HCT116 (cell line): ENCODE data around the gene INPP5J. TPM values are rescaled to one million over a fixed set of nuclear protein-coding genes. Genes with fewer than 3 reads are reported as not detected.

Experiments used
- ATAC-seq: fragments of 200-7000 bp; cut with Tn5 transposase; 2 replicates; pipeline ENCODE4 v1.9.1; 2020; ENCODE audit warnings: mild to moderate bottlenecking, moderate library complexity
- BruUV-seq: library from RNA; stranded (reverse); fragments of 400-500 nt; replicated peaks from 2 replicates; lab custom pipeline; 2021; lab: Mats Ljungman, UMichigan
- CTCF ChIA-PET: fragments of 300-600 bp; sonication (Branson Sonifier 250); formaldehyde crosslinking; loops from one replicate; lab custom pipeline; 2021; ENCODE audit warnings: antibody characterized with exemption; lab: Charles Lee
- POLR2A ChIA-PET: fragments of 300-600, 350-600 bp; sonication (Branson Sonifier 250); formaldehyde crosslinking; loops from one replicate; lab custom pipeline; 2021; ENCODE audit warnings: antibody characterized with exemption; lab: Charles Lee
- RAD21 ChIA-PET, 2 experiments: fragments of 300-600 bp; sonication (Branson Sonifier 250); formaldehyde crosslinking; loops; one replicate each; lab custom pipeline; 2023; ENCODE audit warnings: low total read pairs in 2 of 2; ENCODE audit not compliant: uncharacterized antibody in 2 of 2, unreplicated experiment in 2 of 2, low non-redundant PET in 1 of 2; lab: Charles Lee
- DNase-seq: peaks from one replicate; pipeline ENCODE4 v3.0.0-alpha.2; 2010; ENCODE audit warnings: low read depth, low spot score
- H2AFZ ChIP-seq: fragments of 200-600 bp; shearing (Covaris generic), sonication (generic); 2 replicates; pipeline ENCODE4 v1.6.1; 2017; ENCODE audit warnings: low read depth, mixed run types, mixed read lengths, antibody characterized with exemption, low read length; ENCODE audit not compliant: poor library complexity, severe bottlenecking
- H3K27ac ChIP-seq: 2 replicates; pipeline ENCODE4 v1.5.1; 2012; ENCODE audit warnings: low read depth, low read length
- H3K27me3 ChIP-seq: fragments of 200-600 bp; sonication (generic); 2 replicates; pipeline ENCODE4 v1.6.1; 2016; ENCODE audit warnings: mixed run types, low read length, mixed read lengths; ENCODE audit not compliant: insufficient read depth
- H3K36me3 ChIP-seq, 2 experiments: fragments of 200-500 bp in 1 of 2; fragments of 200-600 bp in 1 of 2; sonication (Bioruptor generic) in 1 of 2; sonication (generic) in 1 of 2; 2 replicates each; pipeline versions ENCODE4 v1.5.1 to v1.6.1; 2014 to 2016; ENCODE audit warnings: low read length in 2 of 2, inconsistent platforms in 1 of 2, mixed read lengths in 1 of 2, mixed run types in 1 of 2; ENCODE audit not compliant: insufficient read depth in 2 of 2, control insufficient read depth in 1 of 2
- H3K4me1 ChIP-seq, 2 experiments: fragments of 200-600 bp in 1 of 2; sonication (generic) in 1 of 2; 2 replicates each; pipeline versions ENCODE4 v1.5.1 to v1.6.1; 2012 to 2017; ENCODE audit warnings: low read length in 2 of 2, inconsistent platforms in 1 of 2, mild to moderate bottlenecking in 1 of 2, mixed read lengths in 1 of 2, mixed run types in 1 of 2, moderate library complexity in 1 of 2; ENCODE audit not compliant: insufficient read depth in 2 of 2, control insufficient read depth in 1 of 2
- H3K4me2 ChIP-seq: fragments of 200-600 bp; sonication (generic); 2 replicates; pipeline ENCODE4 v1.6.1; 2017; ENCODE audit warnings: mixed run types, low read length, mixed read lengths
- H3K4me3 ChIP-seq, 2 experiments: fragments of 200-600 bp in 1 of 2; sonication (generic) in 1 of 2; replicated peaks in 1 of 2; 2 replicates each; pipeline ENCODE4 v1.5.1; 2011 to 2016; ENCODE audit warnings: low read length in 2 of 2, control low read depth in 1 of 2, low read depth in 1 of 2, mild to moderate bottlenecking in 1 of 2, mixed read lengths in 1 of 2, mixed run types in 1 of 2
- H3K79me2 ChIP-seq: fragments of 200-600 bp; sonication (generic); 2 replicates; pipeline ENCODE4 v1.6.1; 2017; ENCODE audit warnings: mild to moderate bottlenecking, mixed run types, low read length, moderate library complexity, mixed read lengths; ENCODE audit not compliant: insufficient read depth
- H3K9ac ChIP-seq: fragments of 200-600 bp; sonication (generic); 2 replicates; pipeline ENCODE4 v1.6.1; 2016; ENCODE audit warnings: low read length, mixed read lengths
- H3K9me2 ChIP-seq: fragments of 200-600 bp; sonication (generic), shearing (Covaris generic); 2 replicates; pipeline ENCODE4 v1.6.1; 2017; ENCODE audit warnings: mixed run types, mild to moderate bottlenecking, moderate library complexity; ENCODE audit not compliant: insufficient read depth
- H3K9me3 ChIP-seq, 2 experiments: fragments of 200-500 bp in 1 of 2; fragments of 200-600 bp in 1 of 2; sonication (Bioruptor generic) in 1 of 2; sonication (generic) in 1 of 2; 2 replicates each; pipeline ENCODE4 v1.6.1; 2014 to 2017; ENCODE audit warnings: low read length in 2 of 2, mixed read lengths in 2 of 2, inconsistent platforms in 1 of 2, low read depth in 1 of 2, mild to moderate bottlenecking in 1 of 2, mixed run types in 1 of 2, moderate library complexity in 1 of 2; ENCODE audit not compliant: control insufficient read depth in 1 of 2, insufficient read depth in 1 of 2
- H4K20me1 ChIP-seq: fragments of 200-600 bp; sonication (generic), shearing (Covaris generic); 2 replicates; pipeline ENCODE4 v1.6.1; 2017; ENCODE audit warnings: mixed run types, mild to moderate bottlenecking, moderate library complexity; ENCODE audit not compliant: insufficient read depth
- CBX3 ChIP-seq: IDR thresholded peaks from 2 replicates; pipeline ENCODE4 v1.6.1; 2012; ENCODE audit warnings: low read depth
- ELF1 ChIP-seq: IDR thresholded peaks from 2 replicates; pipeline ENCODE4 v1.6.1; 2012; ENCODE audit warnings: low read depth, borderline replicate concordance
- EZH2 ChIP-seq: fragments of 200-600 bp; sonication (generic); IDR thresholded peaks from 2 replicates; pipeline ENCODE4 v1.6.1; 2017; ENCODE audit warnings: antibody characterized with exemption, mixed run types
- FOSL1 ChIP-seq: IDR thresholded peaks from 2 replicates; pipeline ENCODE4 v1.6.1; 2012; ENCODE audit warnings: low read depth
- JUND ChIP-seq: IDR thresholded peaks from 2 replicates; pipeline ENCODE4 v1.6.1; 2012
- POLR2A ChIP-seq: IDR thresholded peaks from 2 replicates; pipeline ENCODE4 v1.7.0; 2011; ENCODE audit warnings: borderline replicate concordance; ENCODE audit not compliant: insufficient read depth, insufficient read length; ENCODE audit errors: extremely low read depth
- POLR2AphosphoS5 ChIP-seq: IDR thresholded peaks from 2 replicates; pipeline ENCODE4 v1.6.1; 2011; ENCODE audit warnings: mild to moderate bottlenecking, low read depth, low read length, moderate library complexity
- SIN3A ChIP-seq: IDR thresholded peaks from 2 replicates; pipeline ENCODE4 v1.6.1; 2012; ENCODE audit warnings: low read depth
- TCF7L2 ChIP-seq: IDR thresholded peaks from 2 replicates; pipeline ENCODE4 v1.7.0; 2011; ENCODE audit warnings: borderline replicate concordance, inconsistent platforms; ENCODE audit not compliant: insufficient read depth, insufficient read length; ENCODE audit errors: extremely low read depth
- YY1 ChIP-seq: IDR thresholded peaks from 2 replicates; pipeline ENCODE4 v1.6.1; 2011; ENCODE audit warnings: low read length, low read depth, moderate library complexity, mild to moderate bottlenecking; ENCODE audit not compliant: insufficient replicate concordance; ENCODE audit errors: extremely low read depth
- ZBTB33 ChIP-seq: IDR thresholded peaks from 2 replicates; pipeline ENCODE4 v1.6.1; 2011; ENCODE audit warnings: mild to moderate bottlenecking, low read length, moderate library complexity; ENCODE audit not compliant: insufficient replicate concordance; ENCODE audit errors: extremely low read depth
- intact Hi-C: fragments of 100-400 bp; cut with micrococcal nuclease; formaldehyde crosslinking; loops from 2 replicates; pipeline ENCODE4 v1.10.0; 2022
- total RNA-seq: library from RNA; stranded (reverse); gene quantifications from one replicate; pipeline ENCODE4 v1.2.1, GENCODE V29; 2021; ENCODE audit not compliant: unreplicated experiment
- TF ChIP-seq, protein P1 (sequence below): IDR thresholded peaks from 2 replicates; pipeline ENCODE4 v1.6.1; 2012

Gene INPP5J
- total RNA-seq, 1 experiment from 2014 or later = 8.9 TPM

- Histone ChIP-seq H3K36me3 (peaks cover 40 to 55% of the 10 kb centered on the region in 2 experiments; a peak in 3 of 4 replicates), H3K4me2 (no peak overlapping the region), H3K9me2 (no peaks in the 10 kb centered on the region), H3K9me3 (no peaks in the 10 kb centered on the region), H3K9ac (no peak overlapping the region), H3K4me1 (peaks cover 0 to 8% of the 10 kb centered on the region in 2 experiments; a peak in 2 of 4 replicates), H3K4me3 (no peak overlapping the region), H3K27me3 (no peaks in the 10 kb centered on the region), H3K79me2 (peaks cover 10% of the 10 kb centered on the region), H3K27ac (no peak overlapping the region)
- ChIA-PET POLR2A (no interaction called here), CTCF (no interaction called here)
- no TSS peak for BruUV-seq
- no peak for TF ChIP-seq POLR2AphosphoS5
- TF ChIP-seq JUND = no peak
- TF ChIP-seq TCF7L2 = no peak
- TF ChIP-seq ZBTB33 = no peak
- TF ChIP-seq, all 23 proteins: peak for 0
- RAD21 ChIA-PET = no interaction called here
- ATAC-seq (no peak), DNase-seq (no peak)
- Histone ChIP-seq H4K20me1 (no peaks in the 10 kb centered on the region), H2AFZ (no peak overlapping the region)
- intact Hi-C loops = no loop called here
Measured at GRCh38 chr22:31091106-31091975, 31.4 kb upstream of the INPP5J start.

GRCh38 chr22:31092161-31092560, 30.6 kb upstream of the INPP5J start:
- ATAC-seq (no peak), DNase-seq (no peak)
- RAD21 ChIA-PET = interaction anchor here in 1 of 2 experiments (0.6 kb wide), 1 partner anchor 10 kb away, joined by 3 read pairs; no protein-coding TSS in a partner anchor
- Histone ChIP-seq H3K9me3 (no peaks in the 10 kb centered on the region), H3K4me1 (peaks cover 0 to under 1% of the 10 kb centered on the region in 2 experiments; a peak in 1 of 4 replicates), H3K27me3 (no peaks in the 10 kb centered on the region), H3K4me2 (no peak overlapping the region), H3K27ac (no peak overlapping the region), H3K36me3 (peaks cover 45 to 63% of the 10 kb centered on the region in 2 experiments; a peak in 3 of 4 replicates), H3K9ac (no peak overlapping the region), H3K4me3 (no peak overlapping the region), H4K20me1 (no peaks in the 10 kb centered on the region), H3K9me2 (no peaks in the 10 kb centered on the region), H2AFZ (no peak overlapping the region), H3K79me2 (peaks cover 2% of the 10 kb centered on the region; the same call in 1 of the 2 replicates)
- POLR2A ChIA-PET = no interaction called here
- no TSS peak for BruUV-seq
- no peak for TF ChIP-seq FOSL1
- no peak for TF ChIP-seq ELF1
- TF ChIP-seq CBX3 = no peak
- no peak for TF ChIP-seq POLR2AphosphoS5
- TF ChIP-seq TCF7L2 = no peak
- TF ChIP-seq JUND = no peak
- TF ChIP-seq, protein P1, sequence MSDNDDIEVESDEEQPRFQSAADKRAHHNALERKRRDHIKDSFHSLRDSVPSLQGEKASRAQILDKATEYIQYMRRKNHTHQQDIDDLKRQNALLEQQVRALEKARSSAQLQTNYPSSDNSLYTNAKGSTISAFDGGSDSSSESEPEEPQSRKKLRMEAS = no peak
- no peak for TF ChIP-seq SIN3A
- no peak for TF ChIP-seq EZH2
- TF ChIP-seq POLR2A = no peak
- no peak for TF ChIP-seq YY1
- no peak for TF ChIP-seq ZBTB33
- CTCF ChIA-PET = no interaction called here
- intact Hi-C loops = no loop called here
